GM04503 (cell line): ENCODE data around the gene NELFB.
"Not testable (repeated sequence)": the region's sequence is repeated elsewhere in the genome, so short reads cannot be mapped to it uniquely, and the experiment has no call there.

Experiments
- DNase-seq: peaks from one replicate; pipeline ENCODE4 v3.0.0-alpha.2; 2012; ENCODE audit warnings: low read depth

Gene NELFB

GRCh38 chr9:137234758-137235423 is 20.2 kb upstream of the NELFB start:
- DNase-seq: no peak

- no peak for DNase-seq
Measured at GRCh38 chr9:137235424-137236237, 19.5 kb upstream of the NELFB start.

- DNase-seq: no peak
Measured at GRCh38 chr9:137236238-137236935, 18.7 kb upstream of the NELFB start.

GRCh38 chr9:137236936-137237421 is 18.1 kb upstream of the NELFB start:
- DNase-seq: no peak

- DNase-seq: no peak
Measured at GRCh38 chr9:137237759-137238726, 17.1 kb upstream of the NELFB start.

GRCh38 chr9:137239541-137240200 is 15.5 kb upstream of the NELFB start:
- DNase-seq: not testable (repeated sequence)

- peak; percentile 45 for DNase-seq
Measured at GRCh38 chr9:137240318-137240840, 14.7 kb upstream of the NELFB start.

GRCh38 chr9:137240841-137241489 is 14.2 kb upstream of the NELFB start, which contains the start of gene TUBB4B:
TUBB4B (plus strand) TSS chr9:137241287; CDS start chr9:137241361, 74 bp downstream.
- peak; percentile 98 for DNase-seq

- no peak for DNase-seq
Measured at GRCh38 chr9:137241490-137242268, 13.4 kb upstream of the NELFB start.

GRCh38 chr9:137242269-137243203 is 12.6 kb upstream of the NELFB start:
- DNase-seq: no peak

GRCh38 chr9:137243266-137243625 is 11.9 kb upstream of the NELFB start:
- DNase-seq: not testable (repeated sequence)

GRCh38 chr9:137243626-137244485 is 11.3 kb upstream of the NELFB start:
- no peak for DNase-seq

- DNase-seq: no peak
Measured at GRCh38 chr9:137244486-137245449, 10.4 kb upstream of the NELFB start.

- DNase-seq: no peak
Measured at GRCh38 chr9:137245450-137246421, 9.4 kb upstream of the NELFB start.
